Measurements from ENCODE around the gene SPIB. TPM values are rescaled to one million over a fixed set of nuclear protein-coding genes. Genes with fewer than 3 reads are reported as not detected.

The SPIB gene
- total and polyA plus RNA-seq, 2 experiments from 2014 or later: 12.6 to 17.5 TPM

GRCh38 chr19:50371914-50372475 lies 46.7 kb upstream of the SPIB start:
- H3K27me3 ChIP-seq (ENCODE audit: insufficient read depth): no peaks in the 10 kb centered on the region
- H4K20me1 ChIP-seq (replicated peaks; ENCODE audit: insufficient read depth): no peaks in the 10 kb centered on the region
- Mint-ChIP-seq H3K9me3 (peaks cover 9% of the 10 kb centered on the region; the same call in 1 of the 3 replicates), H3K27me3 (ENCODE audit: insufficient read depth, low read depth, poor library complexity) (peaks cover 16% of the 10 kb centered on the region), H3K4me3 (no peak overlapping the region), H3K27ac (no peak overlapping the region), H3K36me3 (ENCODE audit: low read depth) (peaks cover under 1% of the 10 kb centered on the region; the same call in 2 of the 3 replicates), H3K4me1 (peaks cover 5% of the 10 kb centered on the region; the same call in 2 of the 3 replicates)
- no peak overlapping the region for H2AFZ ChIP-seq
- H3K79me2 ChIP-seq (replicated peaks; ENCODE audit: insufficient read depth): no peaks in the 10 kb centered on the region
- no peaks in the 10 kb centered on the region for H3K36me3 ChIP-seq (ENCODE audit: insufficient read depth)
- no peaks in the 10 kb centered on the region; the same call in 1 of the 2 replicates for H3K4me1 ChIP-seq (ENCODE audit: insufficient read depth)
- TF ChIP-seq ETS1 (IDR thresholded peaks at IDR 0.05): no peak
- TF ChIP-seq EZH2phosphoT487 (IDR thresholded peaks at IDR 0.05; ENCODE audit: unreplicated experiment): no peak
- no peak for TF ChIP-seq REST (IDR thresholded peaks at IDR 0.05; ENCODE audit: unreplicated experiment)
- TF ChIP-seq JUNB (IDR thresholded peaks at IDR 0.05; ENCODE audit: unreplicated experiment): no peak
- no peak for TF ChIP-seq EZH2 (IDR thresholded peaks at IDR 0.05; ENCODE audit: low read depth, unreplicated experiment)
- TF ChIP-seq CREB1 (CRISPR knock-in tag; IDR thresholded peaks at IDR 0.05; ENCODE audit: low read depth): no peak
- no peak for TF ChIP-seq POLR2AphosphoS5 (IDR thresholded peaks at IDR 0.05; ENCODE audit: low read depth)
- TF ChIP-seq ZNF462 (CRISPR knock-in tag; IDR thresholded peaks at IDR 0.05): no peak
- TF ChIP-seq STAT1 (IDR thresholded peaks at IDR 0.05; ENCODE audit: unreplicated experiment): no peak
- TF ChIP-seq CTCF (conservative IDR thresholded peaks at IDR 0.05; ENCODE audit: low read depth in 2 of 2): no peak
- TF ChIP-seq NANOG (IDR thresholded peaks at IDR 0.05; ENCODE audit: borderline replicate concordance): no peak
- TF ChIP-seq ZNF331 (CRISPR knock-in tag; IDR thresholded peaks at IDR 0.05; ENCODE audit: low read depth): no peak
- no peak for TF ChIP-seq ZNF114 (CRISPR knock-in tag; IDR thresholded peaks at IDR 0.05)
- no peak overlapping the region for H3K4me2 ChIP-seq
- H3K4me3 ChIP-seq: no peak overlapping the region
- H3F3A ChIP-seq (replicated peaks; ENCODE audit: low read depth): peaks cover 10% of the 10 kb centered on the region; the same call in 1 of the 2 replicates
- H3K9me2 ChIP-seq (ENCODE audit: insufficient read depth): no peaks in the 10 kb centered on the region
- ATAC-seq (no peak), DNase-seq (ENCODE audit: low spot score) (no peak)
- no peak overlapping the region for H3K27ac ChIP-seq (ENCODE audit: low read depth)
